GM12872 (cell line): ENCODE results near the gene ZC3H18.
A peak's percentile ranks its signal among the peaks of the same experiment; 100 is the strongest.

Experiments used
- CTCF ChIP-seq: IDR thresholded peaks from 3 replicates; pipeline ENCODE4 v1.5.1; 2011; ENCODE audit warnings: low read depth, mild to moderate bottlenecking, low read length, moderate library complexity; ENCODE audit not compliant: insufficient read depth

The ZC3H18 gene

GRCh38 chr16:88681084-88681680, 111.0 kb downstream of the ZC3H18 start:
- peak; percentile 71 for TF ChIP-seq CTCF
